Measurements from ENCODE around the gene IMMP2L.

GRCh38 chr7:110650328-110650727, 912.0 kb downstream of the IMMP2L start:
- TF ChIP-seq CTCF (conservative IDR thresholded peaks at IDR 0.05; ENCODE audit: low read depth, low read length) (no peak), POLR2A (IDR thresholded peaks at IDR 0.05; ENCODE audit: low read depth, low read length) (no peak)
